OCI-M2 (cell line): ENCODE data around the gene TRIM46.
"Not testable (repeated sequence)": the region's sequence is repeated elsewhere in the genome, so short reads cannot be mapped to it uniquely, and the experiment has no call there.

Experiments
- DNase-seq: peaks from one replicate; lab custom pipeline; 2025; ENCODE audit not compliant: unreplicated experiment; lab: John Stamatoyannopoulos, UW

The TRIM46 gene

DNA sequence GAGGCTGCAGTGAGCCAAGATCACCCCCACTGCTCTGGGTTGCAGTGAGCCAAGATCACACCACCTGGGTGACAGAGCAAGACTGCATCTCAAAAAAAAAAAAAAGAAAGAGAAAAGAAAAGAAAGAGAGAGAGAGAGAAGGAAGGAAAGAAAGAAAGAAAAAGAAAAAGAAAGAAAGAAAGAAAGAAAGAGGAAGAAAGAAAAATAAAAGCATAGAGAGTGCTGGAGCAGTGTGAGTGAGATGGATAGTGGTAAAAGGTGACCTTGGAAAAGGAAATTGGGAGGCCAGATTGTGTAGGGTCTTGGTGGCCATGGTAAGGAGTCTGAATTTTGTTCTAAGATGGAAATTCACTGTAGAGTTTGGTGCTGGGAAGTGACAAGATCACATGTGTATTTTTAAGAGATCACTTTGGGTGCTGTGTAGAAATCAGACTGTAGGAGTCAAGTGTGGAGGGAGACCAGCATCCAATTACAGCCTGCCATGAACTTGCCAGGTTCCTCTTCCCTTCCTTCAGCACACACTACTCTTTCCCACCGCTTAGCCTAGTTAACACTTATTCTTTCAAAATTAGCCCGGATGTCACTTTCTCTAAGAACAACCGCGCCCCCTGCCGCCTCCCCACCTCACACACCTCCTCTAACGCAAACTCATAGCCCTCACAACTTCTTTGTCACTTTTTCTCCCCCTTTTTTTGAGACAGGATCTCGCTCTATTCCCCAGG lies 52.7 kb downstream of the TRIM46 start:
- no peak for DNase-seq

DNA sequence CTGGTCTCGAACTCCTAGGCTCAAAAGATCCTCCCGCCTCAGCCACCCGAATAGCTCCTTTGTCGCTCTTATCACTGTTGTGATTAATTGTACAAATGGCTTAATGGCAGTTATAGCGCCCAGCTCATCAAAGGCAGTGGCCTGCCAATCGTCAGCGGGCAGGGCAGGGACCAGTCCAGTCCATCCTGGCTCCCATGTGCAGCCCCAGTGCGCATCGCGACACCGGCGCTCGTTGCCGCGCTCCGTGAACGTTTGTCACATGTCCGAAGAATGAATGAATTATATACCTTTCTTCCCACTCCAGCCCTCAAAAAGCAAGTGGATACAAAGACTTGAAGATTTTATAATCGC lies 53.2 kb downstream of the TRIM46 start:
- no peak for DNase-seq

DNA sequence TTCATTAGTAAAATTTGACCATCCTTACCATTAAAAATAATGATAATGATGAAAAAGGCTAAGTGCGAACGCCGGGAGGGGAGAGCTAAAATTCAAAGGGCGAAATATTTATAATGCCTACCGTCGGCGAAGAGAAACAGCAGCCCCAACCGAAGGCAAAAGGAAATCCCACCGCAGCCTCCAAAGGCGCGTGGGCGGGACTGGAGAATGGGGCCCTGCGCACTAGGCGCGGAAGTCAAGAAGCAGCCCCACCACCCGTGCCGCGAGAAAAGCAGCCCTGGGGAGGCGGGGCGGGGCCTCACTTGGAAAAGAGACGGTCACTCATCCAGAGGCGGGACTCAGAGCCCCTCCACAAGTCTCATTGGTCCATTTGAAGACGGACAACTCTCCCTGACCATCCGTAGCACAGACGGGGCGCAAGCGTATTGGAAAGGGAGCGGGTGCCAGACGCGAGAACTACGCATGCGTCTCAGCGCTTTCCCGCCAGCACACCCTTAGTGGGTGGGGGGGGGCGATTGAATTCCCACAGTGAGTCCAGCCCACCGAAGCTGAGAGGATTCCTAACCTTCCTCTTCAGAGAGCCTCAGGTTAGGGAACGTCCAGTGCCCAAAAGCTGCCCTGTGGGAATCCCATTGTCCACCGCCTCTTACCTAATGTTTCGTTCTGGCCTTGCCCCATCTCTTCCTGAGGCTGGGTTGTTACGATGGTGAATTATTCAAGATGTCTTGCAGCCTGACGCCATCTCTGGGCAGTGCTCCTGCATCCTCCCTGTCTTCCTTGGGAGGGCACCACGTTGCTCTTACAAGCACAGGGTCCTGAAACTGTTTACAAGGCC lies 53.8 kb downstream of the TRIM46 start:
- peak; percentile 78 for DNase-seq

DNA sequence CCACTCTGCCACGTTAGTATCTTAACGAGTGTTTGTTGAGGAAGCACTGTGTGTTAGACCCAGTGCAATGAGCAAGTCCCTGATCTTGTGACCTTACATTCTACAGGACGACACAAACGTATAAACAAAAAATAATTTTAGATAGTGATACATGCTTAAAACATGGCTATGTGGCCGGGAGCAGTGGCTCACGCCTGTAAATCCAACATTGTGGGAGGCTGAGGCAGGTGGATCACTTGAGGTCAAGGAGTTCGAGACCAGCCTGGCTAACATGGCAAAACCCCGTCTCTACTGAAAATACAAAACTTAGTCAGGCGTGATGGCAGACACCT lies 54.4 kb downstream of the TRIM46 start:
- DNase-seq: no peak

DNA sequence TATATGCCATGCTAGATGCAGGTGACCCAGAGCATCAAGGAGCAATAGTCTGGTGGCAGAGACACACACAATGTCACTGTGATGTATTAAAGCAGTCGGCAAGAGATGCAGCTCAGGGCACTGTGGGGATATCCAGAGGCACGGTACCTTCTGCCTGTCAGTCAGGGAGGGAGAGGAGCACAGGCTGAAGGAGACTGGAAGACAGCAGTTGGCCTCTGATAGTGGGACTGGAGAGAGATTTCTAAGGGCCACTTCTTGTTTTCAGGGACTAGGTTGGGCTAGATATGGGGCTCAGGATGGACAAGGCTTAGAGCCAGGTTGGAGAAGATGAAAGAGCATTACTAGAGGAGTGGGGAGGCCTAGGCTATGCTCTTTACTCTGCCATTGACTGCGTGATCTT lies 57.7 kb downstream of the TRIM46 start:
- DNase-seq: not testable (repeated sequence)

GRCh38 chr1:155232001-155232978 lies 58.6 kb downstream of the TRIM46 start:
- DNase-seq: not testable (repeated sequence)

DNA sequence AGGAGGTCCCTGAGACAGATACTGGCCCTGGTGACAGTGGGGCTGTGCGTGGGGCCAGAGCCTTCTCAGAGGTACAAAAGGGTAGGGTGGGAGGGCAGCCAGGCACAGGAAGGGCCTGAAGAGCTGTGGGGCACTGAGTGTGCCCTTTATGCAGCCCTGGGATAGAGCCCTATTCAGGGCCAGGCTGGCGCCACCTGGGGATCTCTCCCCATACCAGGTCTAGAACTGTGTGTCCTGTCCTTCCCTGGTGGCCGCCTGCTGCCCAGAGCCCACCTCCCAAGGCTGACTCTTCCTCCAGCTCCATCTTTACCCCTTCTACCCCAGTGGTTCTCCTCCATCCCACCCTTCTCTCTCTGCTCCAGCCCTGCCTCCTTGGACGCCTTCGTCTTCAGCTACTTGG lies 59.9 kb downstream of the TRIM46 start:
- DNase-seq: not testable (repeated sequence)
